Fibroblast of lung (primary cell): ENCODE data around the gene SLC29A1. TPM values are rescaled to one million over a fixed set of nuclear protein-coding genes. Genes with fewer than 3 reads are reported as not detected.

Experiments
- DNase-seq, 2 donors: peaks; one replicate each; pipeline versions ENCODE4 v3.0.0 to v3.0.0-alpha.2; 2010; ENCODE audit warnings: low read depth in 2 of 2
- H2AFZ ChIP-seq: 2 replicates; pipeline ENCODE4 v1.5.1; 2012; ENCODE audit warnings: low read length, control low read depth, inconsistent platforms
- H3K27ac ChIP-seq: 2 replicates; pipeline ENCODE4 v1.5.1; 2011; ENCODE audit warnings: low read length, control low read depth; ENCODE audit not compliant: insufficient read depth
- H3K27me3 ChIP-seq: 2 replicates; pipeline ENCODE4 v1.5.1; 2011; ENCODE audit warnings: mild to moderate bottlenecking, low read length; ENCODE audit not compliant: control insufficient read depth, insufficient read depth
- H3K36me3 ChIP-seq: 2 replicates; pipeline ENCODE4 v1.5.1; 2011; ENCODE audit warnings: low read length; ENCODE audit not compliant: control insufficient read depth, insufficient read depth
- H3K4me1 ChIP-seq: 2 replicates; pipeline ENCODE4 v1.5.1; 2011; ENCODE audit warnings: low read length; ENCODE audit not compliant: control insufficient read depth, insufficient read depth; ENCODE audit errors: extremely low read depth
- H3K4me2 ChIP-seq: 2 replicates; pipeline ENCODE4 v1.5.1; 2011; ENCODE audit warnings: low read length, control low read depth; ENCODE audit not compliant: insufficient read depth; ENCODE audit errors: extremely low read depth
- H3K4me3 ChIP-seq, 4 experiments: fragments of 200-600 bp in 1 of 4; sonication (generic) in 1 of 4; replicated peaks in 1 of 4; 2 replicates each; pipeline ENCODE4 v1.5.1; 2011 to 2016; ENCODE audit warnings: low read length in 4 of 4, low read depth in 3 of 4, mild to moderate bottlenecking in 3 of 4, control low read depth in 2 of 4, inconsistent platforms in 1 of 4, mixed read lengths in 1 of 4; ENCODE audit not compliant: insufficient read depth in 1 of 4; ENCODE audit errors: control extremely low read depth in 1 of 4
- H3K79me2 ChIP-seq: 2 replicates; pipeline ENCODE4 v1.5.1; 2012; ENCODE audit warnings: mild to moderate bottlenecking, low read length, inconsistent platforms; ENCODE audit not compliant: control insufficient read depth, insufficient read depth
- H3K9ac ChIP-seq: 2 replicates; pipeline ENCODE4 v1.5.1; 2011; ENCODE audit warnings: mild to moderate bottlenecking, low read length, control low read depth; ENCODE audit not compliant: insufficient read depth
- H3K9me3 ChIP-seq: 2 replicates; pipeline ENCODE4 v1.5.1; 2012; ENCODE audit warnings: low read depth, low read length; ENCODE audit not compliant: control insufficient read depth, insufficient read depth
- H4K20me1 ChIP-seq: 2 replicates; pipeline ENCODE4 v1.5.1; 2011; ENCODE audit warnings: low read length; ENCODE audit not compliant: control insufficient read depth, insufficient read depth; ENCODE audit errors: extremely low read depth
- CTCF ChIP-seq, 2 donors: IDR thresholded peaks in 1 of 2; conservative IDR thresholded peaks in 1 of 2; 1 replicate in 1 of 2; 2 replicates in 1 of 2; pipeline ENCODE4 v1.5.1; 2011 to 2012; ENCODE audit warnings: low read length in 2 of 2, control low read depth in 1 of 2, inconsistent platforms in 1 of 2, low read depth in 1 of 2, mild to moderate bottlenecking in 1 of 2
- EZH2 ChIP-seq: IDR thresholded peaks from 2 replicates; pipeline ENCODE4 v1.5.1; 2012; ENCODE audit warnings: low read length, control low read depth, mild to moderate bottlenecking; ENCODE audit errors: missing control alignments
- polyA plus RNA-seq, 2 donors: library from polyadenylated mRNA; depleted of rRNA in 1 of 2; stranded (reverse) in 1 of 2; unstranded in 1 of 2; fragments of >200 nt; gene quantifications; 2 replicates each; pipeline ENCODE4 v1.2.1, GENCODE V29; 2011 to 2012; ENCODE audit warnings: missing spikeins in 1 of 2
- total RNA-seq: library from RNA; depleted of rRNA; stranded (reverse); fragments of >200 nt; gene quantifications from 2 replicates; pipeline ENCODE4 v1.2.1, GENCODE V29; 2014

The SLC29A1 gene
- total and polyA plus RNA-seq, 2 donors (not counting 1 experiment from before 2014, with no cell fraction given) = 13.4 to 21.9 TPM

- H3K4me1 ChIP-seq = peaks cover 19% of the 10 kb centered on the region
- H3K27me3 ChIP-seq = no peaks in the 10 kb centered on the region
- H3K4me3 ChIP-seq = peak overlapping the region; percentile 41 to 60 (median 44)
- peak; percentile 55 to 63 for DNase-seq
- peak overlapping the region; percentile 46 for H3K27ac ChIP-seq
- H3K9ac ChIP-seq = peak overlapping the region; percentile 65
- peak overlapping the region; percentile 88 for H2AFZ ChIP-seq
- H3K36me3 ChIP-seq = no peaks in the 10 kb centered on the region
- H3K79me2 ChIP-seq = no peaks in the 10 kb centered on the region
- H3K9me3 ChIP-seq = no peaks in the 10 kb centered on the region
- H3K4me2 ChIP-seq = peak overlapping the region; percentile 88
- no peak for TF ChIP-seq EZH2
- no peak for TF ChIP-seq CTCF (conservative IDR thresholded peaks at IDR 0.05 in 1 of 2, IDR thresholded peaks at IDR 0.05 in 1 of 2; ENCODE audit: low read depth in 1 of 2, low read length in 2 of 2)
- H4K20me1 ChIP-seq = no peaks in the 10 kb centered on the region
These were observed 4.2 kb upstream of the SLC29A1 start for GRCh38 chr6:44219053-44219814.

- no peak overlapping the region for H3K9ac ChIP-seq
- TF ChIP-seq CTCF (conservative IDR thresholded peaks at IDR 0.05 in 1 of 2, IDR thresholded peaks at IDR 0.05 in 1 of 2; ENCODE audit: low read depth in 1 of 2, low read length in 2 of 2) (no peak), EZH2 (no peak)
- H3K4me1 ChIP-seq = peaks cover 24% of the 10 kb centered on the region
- no peaks in the 10 kb centered on the region for H3K36me3 ChIP-seq
- H3K79me2 ChIP-seq = peaks cover 4% of the 10 kb centered on the region
- peak overlapping the region; percentile 49 for H3K4me2 ChIP-seq
- no peaks in the 10 kb centered on the region for H3K9me3 ChIP-seq
- H3K27me3 ChIP-seq = no peaks in the 10 kb centered on the region
- peak overlapping the region in 1 of 4 experiments; percentile 60 for H3K4me3 ChIP-seq
- DNase-seq = no peak
- H3K27ac ChIP-seq = no peak overlapping the region
- H4K20me1 ChIP-seq = no peaks in the 10 kb centered on the region
- no peak overlapping the region for H2AFZ ChIP-seq
These were observed 3.3 kb upstream of the SLC29A1 start for GRCh38 chr6:44219815-44220784.

GRCh38 chr6:44220913-44221290 lies 2.5 kb upstream of the SLC29A1 start:
- H3K27ac ChIP-seq = no peak overlapping the region
- peaks cover 24% of the 10 kb centered on the region for H3K4me1 ChIP-seq
- no peak overlapping the region for H3K4me2 ChIP-seq

More at GRCh38 chr6:44220913-44221290, 2.5 kb upstream of the SLC29A1 start:
- no peaks in the 10 kb centered on the region for H3K27me3 ChIP-seq
- H3K4me3 ChIP-seq = no peak overlapping the region
- H3K36me3 ChIP-seq = no peaks in the 10 kb centered on the region
- no peak overlapping the region for H3K9ac ChIP-seq
- no peaks in the 10 kb centered on the region for H3K9me3 ChIP-seq
- TF ChIP-seq EZH2 (no peak), CTCF (conservative IDR thresholded peaks at IDR 0.05 in 1 of 2, IDR thresholded peaks at IDR 0.05 in 1 of 2; ENCODE audit: low read depth in 1 of 2, low read length in 2 of 2) (no peak)
- peaks cover 4% of the 10 kb centered on the region for H3K79me2 ChIP-seq
- DNase-seq = no peak
- H4K20me1 ChIP-seq = no peaks in the 10 kb centered on the region
- H2AFZ ChIP-seq = no peak overlapping the region
